ENCODE data around the gene AACS. TPM values are rescaled to one million over a fixed set of nuclear protein-coding genes. Genes with fewer than 3 reads are reported as not detected.

Gene AACS
- total RNA-seq, 1 donor from 2014 or later, result 31.3 TPM

DNA sequence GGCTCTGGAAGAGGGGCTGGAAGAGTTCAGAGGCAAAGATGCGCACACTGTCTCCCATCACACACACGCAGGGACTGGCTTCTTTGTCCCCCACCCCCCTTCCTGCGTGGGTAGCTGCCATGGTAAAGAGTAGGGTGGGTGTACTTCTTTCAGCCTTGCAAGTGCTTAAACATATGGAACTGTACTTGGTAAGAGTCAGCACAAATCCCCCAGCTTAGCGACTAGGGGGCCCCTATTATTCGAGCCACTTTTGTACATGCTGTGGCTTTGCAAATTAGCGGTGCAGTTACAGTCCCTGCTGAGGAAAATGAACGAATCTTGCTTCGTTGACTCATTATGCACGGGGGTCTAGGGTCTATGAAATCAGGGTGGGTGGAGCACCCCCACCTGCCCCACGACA is 123.8 kb downstream of the AACS start:
- Histone ChIP-seq H3K4me3 (no peak overlapping the region), H3K36me3 (no peaks in the 10 kb centered on the region), H3K9me3 (no peaks in the 10 kb centered on the region), H3K4me1 (peaks cover 12% of the 10 kb centered on the region), H3K27me3 (peaks cover 71% of the 10 kb centered on the region), H3K27ac (no peak overlapping the region)
- TF ChIP-seq, protein P1, sequence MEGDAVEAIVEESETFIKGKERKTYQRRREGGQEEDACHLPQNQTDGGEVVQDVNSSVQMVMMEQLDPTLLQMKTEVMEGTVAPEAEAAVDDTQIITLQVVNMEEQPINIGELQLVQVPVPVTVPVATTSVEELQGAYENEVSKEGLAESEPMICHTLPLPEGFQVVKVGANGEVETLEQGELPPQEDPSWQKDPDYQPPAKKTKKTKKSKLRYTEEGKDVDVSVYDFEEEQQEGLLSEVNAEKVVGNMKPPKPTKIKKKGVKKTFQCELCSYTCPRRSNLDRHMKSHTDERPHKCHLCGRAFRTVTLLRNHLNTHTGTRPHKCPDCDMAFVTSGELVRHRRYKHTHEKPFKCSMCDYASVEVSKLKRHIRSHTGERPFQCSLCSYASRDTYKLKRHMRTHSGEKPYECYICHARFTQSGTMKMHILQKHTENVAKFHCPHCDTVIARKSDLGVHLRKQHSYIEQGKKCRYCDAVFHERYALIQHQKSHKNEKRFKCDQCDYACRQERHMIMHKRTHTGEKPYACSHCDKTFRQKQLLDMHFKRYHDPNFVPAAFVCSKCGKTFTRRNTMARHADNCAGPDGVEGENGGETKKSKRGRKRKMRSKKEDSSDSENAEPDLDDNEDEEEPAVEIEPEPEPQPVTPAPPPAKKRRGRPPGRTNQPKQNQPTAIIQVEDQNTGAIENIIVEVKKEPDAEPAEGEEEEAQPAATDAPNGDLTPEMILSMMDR (IDR thresholded peaks at IDR 0.05), result no peak
- DNase-seq (no peak), ATAC-seq (no peak)
- intact Hi-C loops (cut with DNase I), result loop anchor here (10.0 kb wide), 1 partner anchor 1686 kb away; no protein-coding TSS in a partner anchor

DNA sequence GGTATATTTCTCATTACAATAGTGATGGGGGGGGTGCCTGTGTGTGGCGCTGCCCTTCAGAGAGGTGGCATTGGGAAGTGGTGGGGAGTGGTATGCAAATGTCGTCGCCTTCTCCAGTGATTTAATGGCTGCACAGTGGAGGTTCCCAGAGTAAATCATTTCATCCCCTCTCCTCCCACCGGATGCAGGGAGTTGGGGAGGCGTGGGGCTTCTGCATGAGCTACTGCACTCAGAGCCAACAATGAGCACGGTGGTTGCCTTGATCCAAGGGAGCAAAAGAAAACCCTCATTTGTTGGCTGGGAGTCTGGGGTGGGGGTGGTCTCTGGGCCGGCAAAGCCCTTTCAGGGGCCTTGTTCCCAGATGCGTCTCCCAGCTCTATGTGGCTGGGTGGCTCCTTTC is 124.3 kb downstream of the AACS start:
- no peak for ATAC-seq
- H3K27me3 ChIP-seq, result peaks cover 71% of the 10 kb centered on the region
- intact Hi-C loops (cut with DNase I), result loop anchor here (10.0 kb wide), 1 partner anchor 1685 kb away; no protein-coding TSS in a partner anchor
- no peaks in the 10 kb centered on the region for H3K9me3 ChIP-seq
- H3K4me1 ChIP-seq, result peaks cover 12% of the 10 kb centered on the region
- no peak for DNase-seq
- H3K4me3 ChIP-seq, result no peak overlapping the region
- TF ChIP-seq, protein P1 (IDR thresholded peaks at IDR 0.05), result no peak
- no peaks in the 10 kb centered on the region for H3K36me3 ChIP-seq
- no peak overlapping the region for H3K27ac ChIP-seq

GRCh38 chr12:125191361-125192087 is 126.3 kb downstream of the AACS start:
- no peak for ATAC-seq
- Histone ChIP-seq H3K27me3 (peaks cover 76% of the 10 kb centered on the region), H3K4me3 (no peak overlapping the region), H3K36me3 (no peaks in the 10 kb centered on the region), H3K9me3 (no peaks in the 10 kb centered on the region), H3K4me1 (peaks cover 12% of the 10 kb centered on the region), H3K27ac (no peak overlapping the region)
- DNase-seq, result no peak
- intact Hi-C loops (cut with DNase I), result no loop called here
- TF ChIP-seq, protein P1 (IDR thresholded peaks at IDR 0.05), result no peak

GRCh38 chr12:125192690-125193221 is 127.5 kb downstream of the AACS start:
- no peak overlapping the region for H3K4me3 ChIP-seq
- H3K27ac ChIP-seq, result no peak overlapping the region
- TF ChIP-seq, protein P1 (IDR thresholded peaks at IDR 0.05), result no peak
- DNase-seq (no peak), ATAC-seq (no peak)
- intact Hi-C loops (cut with DNase I), result no loop called here
- H3K9me3 ChIP-seq, result no peaks in the 10 kb centered on the region
- H3K36me3 ChIP-seq, result no peaks in the 10 kb centered on the region
- peaks cover 1% of the 10 kb centered on the region for H3K4me1 ChIP-seq
- peaks cover 65% of the 10 kb centered on the region for H3K27me3 ChIP-seq

Other genes with a start within 250 kb of the AACS start
- 35.3 TPM for gene SCARB1, start 201.6 kb upstream of the AACS start, total RNA-seq
- gene UBC, start 150.8 kb upstream of the AACS start, total RNA-seq, result 1,107 TPM
- 14.6 TPM for gene DHX37, start 76.3 kb upstream of the AACS start, total RNA-seq
- gene BRI3BP, start 71.8 kb upstream of the AACS start, total RNA-seq, result 8.2 TPM
- 0.93 TPM for gene TMEM132B, start 121.0 kb downstream of the AACS start, total RNA-seq